ENCODE results near the gene NTMT2.
"Not testable (repeated sequence)": the region's sequence is repeated elsewhere in the genome, so short reads cannot be mapped to it uniquely, and the experiment has no call there.

NTMT2 gene

GRCh38 chr1:170155055-170155454 is 9.3 kb downstream of the NTMT2 start:
- Histone ChIP-seq H3K27ac (ENCODE audit: low read depth in 2 of 2, low read length in 2 of 2) (no peak overlapping the region), H3K9me3 (ENCODE audit: control insufficient read depth in 2 of 2, low read length in 2 of 2) (peaks cover 0 to 3% of the 10 kb centered on the region in 2 donors), H3K4me1 (ENCODE audit: control insufficient read depth in 2 of 2, insufficient read depth in 2 of 2, low read length in 2 of 2) (no peaks in the 10 kb centered on the region), H3K4me3 (ENCODE audit: low read length in 2 of 2) (no peak overlapping the region), H3K36me3 (ENCODE audit: control insufficient read depth in 2 of 2, insufficient read depth in 2 of 2, low read length in 2 of 2) (no peaks in the 10 kb centered on the region), H3K27me3 (ENCODE audit: control insufficient read depth in 2 of 2, insufficient read depth in 2 of 2, low read length in 2 of 2) (no peaks in the 10 kb centered on the region), H3K9ac (ENCODE audit: low read depth in 1 of 2, low read length in 2 of 2) (no peak overlapping the region)

- no peak overlapping the region for H3K9ac ChIP-seq (ENCODE audit: low read depth in 1 of 2, low read length in 2 of 2)
- no peak overlapping the region for H3K27ac ChIP-seq (ENCODE audit: low read depth in 2 of 2, low read length in 2 of 2)
- H3K36me3 ChIP-seq (ENCODE audit: control insufficient read depth in 2 of 2, insufficient read depth in 2 of 2, low read length in 2 of 2), result no peaks in the 10 kb centered on the region
- peaks cover 0 to 3% of the 10 kb centered on the region in 2 donors for H3K9me3 ChIP-seq (ENCODE audit: control insufficient read depth in 2 of 2, low read length in 2 of 2)
- H3K27me3 ChIP-seq (ENCODE audit: control insufficient read depth in 2 of 2, insufficient read depth in 2 of 2, low read length in 2 of 2), result no peaks in the 10 kb centered on the region
- no peak overlapping the region for H3K4me3 ChIP-seq (ENCODE audit: low read length in 2 of 2)
- no peaks in the 10 kb centered on the region for H3K4me1 ChIP-seq (ENCODE audit: control insufficient read depth in 2 of 2, insufficient read depth in 2 of 2, low read length in 2 of 2)
Observed at GRCh38 chr1:170156594-170156993, 10.8 kb downstream of the NTMT2 start.

DNA sequence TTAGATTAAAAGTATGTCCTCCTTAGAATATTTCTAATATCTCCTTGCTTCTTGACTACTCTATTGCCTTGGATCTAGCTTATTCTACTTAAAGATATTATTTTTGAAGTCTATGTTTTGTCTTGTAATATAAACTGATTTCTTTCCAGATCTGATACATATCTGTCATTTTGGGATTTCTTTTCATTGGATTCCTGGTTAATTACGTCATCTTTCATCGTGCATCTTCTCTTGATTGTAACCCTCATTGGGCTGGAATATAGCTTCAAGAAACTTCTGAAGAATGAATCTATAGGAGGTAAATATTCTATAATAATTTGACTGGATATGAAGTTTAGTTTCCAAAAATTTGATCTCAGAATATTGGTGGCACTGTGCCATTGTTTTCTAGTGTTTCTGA is 12.1 kb downstream of the NTMT2 start:
- H3K9ac ChIP-seq (ENCODE audit: low read depth in 1 of 2, low read length in 2 of 2), result no peak overlapping the region
- peaks cover 0 to 3% of the 10 kb centered on the region in 2 donors for H3K9me3 ChIP-seq (ENCODE audit: control insufficient read depth in 2 of 2, low read length in 2 of 2)
- H3K27ac ChIP-seq (ENCODE audit: low read depth in 2 of 2, low read length in 2 of 2), result no peak overlapping the region
- H3K36me3 ChIP-seq (ENCODE audit: control insufficient read depth in 2 of 2, insufficient read depth in 2 of 2, low read length in 2 of 2), result no peaks in the 10 kb centered on the region
- no peaks in the 10 kb centered on the region for H3K27me3 ChIP-seq (ENCODE audit: control insufficient read depth in 2 of 2, insufficient read depth in 2 of 2, low read length in 2 of 2)
- no peaks in the 10 kb centered on the region for H3K4me1 ChIP-seq (ENCODE audit: control insufficient read depth in 2 of 2, insufficient read depth in 2 of 2, low read length in 2 of 2)
- H3K4me3 ChIP-seq (ENCODE audit: low read length in 2 of 2), result no peak overlapping the region

DNA sequence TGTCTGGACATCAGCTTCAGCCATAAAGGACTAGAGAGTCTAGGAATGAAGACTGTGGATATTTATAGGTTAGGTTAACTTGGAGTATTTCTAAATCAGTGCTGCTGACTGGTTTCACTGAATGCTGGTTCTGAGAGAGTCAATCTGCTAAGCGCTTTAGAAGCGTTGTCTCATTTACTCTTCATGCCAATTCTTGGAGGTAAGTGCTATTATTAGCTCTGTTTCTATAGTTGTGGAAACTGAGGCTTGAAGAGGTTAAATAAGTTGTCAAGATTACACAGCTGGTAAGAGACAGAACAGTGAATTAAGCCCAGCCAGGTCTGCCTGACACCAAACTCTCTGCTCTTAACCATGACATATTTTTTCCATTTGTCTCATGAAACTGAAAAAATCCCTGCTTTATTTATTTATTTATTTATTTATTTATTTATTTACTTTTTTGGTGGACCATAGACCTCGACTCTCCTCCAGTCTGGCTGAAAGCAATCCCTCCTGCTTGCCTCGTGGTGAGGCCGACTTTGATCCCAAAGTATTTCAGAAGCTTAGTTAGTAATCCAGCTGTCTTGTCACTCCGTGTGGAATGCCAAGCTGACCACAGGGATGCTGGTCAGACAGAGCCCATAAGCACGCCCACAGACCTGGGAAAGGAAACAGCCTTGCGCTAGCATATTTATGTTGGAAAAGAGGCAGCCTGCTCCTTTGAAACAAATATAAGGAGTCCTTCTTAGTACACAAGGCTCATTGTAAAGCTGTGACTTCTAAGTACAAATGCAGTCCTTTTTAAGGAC is 16.9 kb downstream of the NTMT2 start:
- Histone ChIP-seq H3K9me3 (ENCODE audit: control insufficient read depth in 2 of 2, low read length in 2 of 2) (no peaks in the 10 kb centered on the region), H3K4me3 (ENCODE audit: low read length in 2 of 2) (no peak overlapping the region), H3K9ac (ENCODE audit: low read depth in 1 of 2, low read length in 2 of 2) (no peak overlapping the region), H3K4me1 (ENCODE audit: control insufficient read depth in 2 of 2, insufficient read depth in 2 of 2, low read length in 2 of 2) (no peaks in the 10 kb centered on the region), H3K27ac (ENCODE audit: low read depth in 2 of 2, low read length in 2 of 2) (no peak overlapping the region), H3K27me3 (ENCODE audit: control insufficient read depth in 2 of 2, insufficient read depth in 2 of 2, low read length in 2 of 2) (no peaks in the 10 kb centered on the region), H3K36me3 (ENCODE audit: control insufficient read depth in 2 of 2, insufficient read depth in 2 of 2, low read length in 2 of 2) (no peaks in the 10 kb centered on the region)

- H3K4me1 ChIP-seq (ENCODE audit: control insufficient read depth in 2 of 2, insufficient read depth in 2 of 2, low read length in 2 of 2), result no peaks in the 10 kb centered on the region
- H3K4me3 ChIP-seq (ENCODE audit: low read length in 2 of 2), result no peak overlapping the region
- no peaks in the 10 kb centered on the region for H3K9me3 ChIP-seq (ENCODE audit: control insufficient read depth in 2 of 2, low read length in 2 of 2)
- H3K36me3 ChIP-seq (ENCODE audit: control insufficient read depth in 2 of 2, insufficient read depth in 2 of 2, low read length in 2 of 2), result no peaks in the 10 kb centered on the region
- H3K27me3 ChIP-seq (ENCODE audit: control insufficient read depth in 2 of 2, insufficient read depth in 2 of 2, low read length in 2 of 2), result no peaks in the 10 kb centered on the region
- H3K9ac ChIP-seq (ENCODE audit: low read depth in 1 of 2, low read length in 2 of 2), result no peak overlapping the region
- H3K27ac ChIP-seq (ENCODE audit: low read depth in 2 of 2, low read length in 2 of 2), result no peak overlapping the region
Observed at GRCh38 chr1:170164103-170164763, 18.5 kb downstream of the NTMT2 start.

DNA sequence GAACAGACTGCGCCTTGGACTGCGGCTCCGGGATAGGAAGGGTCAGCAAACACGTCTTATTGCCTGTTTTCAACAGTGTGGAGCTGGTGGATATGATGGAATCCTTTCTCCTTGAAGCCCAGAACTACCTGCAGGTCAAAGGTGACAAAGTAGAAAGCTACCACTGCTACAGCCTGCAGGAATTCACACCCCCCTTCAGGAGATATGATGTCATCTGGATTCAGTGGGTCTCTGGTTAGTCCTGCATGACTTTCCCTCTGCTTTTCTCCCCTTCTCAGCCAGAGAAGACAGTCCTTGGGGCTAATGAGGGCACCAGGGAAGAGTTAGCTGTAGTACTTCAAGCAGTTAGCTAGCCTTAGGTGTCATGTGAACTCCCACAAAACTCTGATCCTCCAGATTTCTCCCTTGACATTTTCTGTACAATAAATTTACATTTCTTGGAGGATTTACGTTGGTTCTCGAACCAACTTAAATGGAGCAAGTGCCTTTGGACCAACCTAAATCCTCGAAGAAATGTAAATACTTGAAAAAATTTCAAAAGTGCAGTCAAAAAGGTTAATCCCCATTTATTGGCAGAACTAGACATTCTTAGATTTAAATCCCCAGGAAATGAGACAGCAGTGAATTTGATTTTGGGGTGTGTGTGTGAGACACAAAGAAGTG is 20.9 kb downstream of the NTMT2 start:
- Histone ChIP-seq H3K27me3 (ENCODE audit: control insufficient read depth in 2 of 2, insufficient read depth in 2 of 2, low read length in 2 of 2) (no peaks in the 10 kb centered on the region), H3K4me3 (ENCODE audit: low read length in 2 of 2) (no peak overlapping the region), H3K9me3 (ENCODE audit: control insufficient read depth in 2 of 2, low read length in 2 of 2) (peaks cover 0 to 2% of the 10 kb centered on the region in 2 donors), H3K36me3 (ENCODE audit: control insufficient read depth in 2 of 2, insufficient read depth in 2 of 2, low read length in 2 of 2) (no peaks in the 10 kb centered on the region), H3K27ac (ENCODE audit: low read depth in 2 of 2, low read length in 2 of 2) (no peak overlapping the region), H3K4me1 (ENCODE audit: control insufficient read depth in 2 of 2, insufficient read depth in 2 of 2, low read length in 2 of 2) (no peaks in the 10 kb centered on the region), H3K9ac (ENCODE audit: low read depth in 1 of 2, low read length in 2 of 2) (no peak overlapping the region)

GRCh38 chr1:170168265-170168664 is 22.5 kb downstream of the NTMT2 start:
- Histone ChIP-seq H3K4me3 (ENCODE audit: low read length in 2 of 2) (no peak overlapping the region), H3K9me3 (ENCODE audit: control insufficient read depth in 2 of 2, low read length in 2 of 2) (peaks cover 0 to 2% of the 10 kb centered on the region in 2 donors), H3K36me3 (ENCODE audit: control insufficient read depth in 2 of 2, insufficient read depth in 2 of 2, low read length in 2 of 2) (no peaks in the 10 kb centered on the region), H3K9ac (ENCODE audit: low read depth in 1 of 2, low read length in 2 of 2) (no peak overlapping the region), H3K27ac (ENCODE audit: low read depth in 2 of 2, low read length in 2 of 2) (no peak overlapping the region), H3K27me3 (ENCODE audit: control insufficient read depth in 2 of 2, insufficient read depth in 2 of 2, low read length in 2 of 2) (no peaks in the 10 kb centered on the region), H3K4me1 (ENCODE audit: control insufficient read depth in 2 of 2, insufficient read depth in 2 of 2, low read length in 2 of 2) (no peaks in the 10 kb centered on the region)

- H3K4me1 ChIP-seq (ENCODE audit: control insufficient read depth in 2 of 2, insufficient read depth in 2 of 2, low read length in 2 of 2); H3K4me3 ChIP-seq (ENCODE audit: low read length in 2 of 2); H3K36me3 ChIP-seq (ENCODE audit: control insufficient read depth in 2 of 2, insufficient read depth in 2 of 2, low read length in 2 of 2); H3K27me3 ChIP-seq (ENCODE audit: control insufficient read depth in 2 of 2, insufficient read depth in 2 of 2, low read length in 2 of 2); H3K9me3 ChIP-seq (ENCODE audit: control insufficient read depth in 2 of 2, low read length in 2 of 2); H3K9ac ChIP-seq (ENCODE audit: low read depth in 1 of 2, low read length in 2 of 2); H3K27ac ChIP-seq (ENCODE audit: low read depth in 2 of 2, low read length in 2 of 2): not testable (repeated sequence)
Observed at GRCh38 chr1:170170513-170170912, 24.8 kb downstream of the NTMT2 start.

GRCh38 chr1:170174395-170174794 is 28.6 kb downstream of the NTMT2 start:
- no peak overlapping the region for H3K27ac ChIP-seq (ENCODE audit: low read depth in 2 of 2, low read length in 2 of 2)
- no peaks in the 10 kb centered on the region for H3K36me3 ChIP-seq (ENCODE audit: control insufficient read depth in 2 of 2, insufficient read depth in 2 of 2, low read length in 2 of 2)
- no peaks in the 10 kb centered on the region for H3K27me3 ChIP-seq (ENCODE audit: control insufficient read depth in 2 of 2, insufficient read depth in 2 of 2, low read length in 2 of 2)
- H3K9ac ChIP-seq (ENCODE audit: low read depth in 1 of 2, low read length in 2 of 2), result no peak overlapping the region
- H3K4me3 ChIP-seq (ENCODE audit: low read length in 2 of 2), result no peak overlapping the region
- peaks cover 0 to 2% of the 10 kb centered on the region in 2 donors for H3K9me3 ChIP-seq (ENCODE audit: control insufficient read depth in 2 of 2, low read length in 2 of 2)
- H3K4me1 ChIP-seq (ENCODE audit: control insufficient read depth in 2 of 2, insufficient read depth in 2 of 2, low read length in 2 of 2), result no peaks in the 10 kb centered on the region

- no peaks in the 10 kb centered on the region for H3K27me3 ChIP-seq (ENCODE audit: control insufficient read depth in 2 of 2, insufficient read depth in 2 of 2, low read length in 2 of 2)
Observed at GRCh38 chr1:170175041-170175440, 29.3 kb downstream of the NTMT2 start.

More at GRCh38 chr1:170175041-170175440, 29.3 kb downstream of the NTMT2 start:
- Histone ChIP-seq H3K9ac (ENCODE audit: low read depth in 1 of 2, low read length in 2 of 2) (no peak overlapping the region), H3K4me3 (ENCODE audit: low read length in 2 of 2) (no peak overlapping the region), H3K27ac (ENCODE audit: low read depth in 2 of 2, low read length in 2 of 2) (no peak overlapping the region), H3K4me1 (ENCODE audit: control insufficient read depth in 2 of 2, insufficient read depth in 2 of 2, low read length in 2 of 2) (no peaks in the 10 kb centered on the region), H3K36me3 (ENCODE audit: control insufficient read depth in 2 of 2, insufficient read depth in 2 of 2, low read length in 2 of 2) (no peaks in the 10 kb centered on the region), H3K9me3 (ENCODE audit: control insufficient read depth in 2 of 2, low read length in 2 of 2) (peaks cover 0 to 2% of the 10 kb centered on the region in 2 donors)

All from mucosa of rectum (tissue), 2 donors.